Right lung (tissue), 5 donors: Measurements from ENCODE around the gene SOX5. TPM values are rescaled to one million over a fixed set of nuclear protein-coding genes. Genes with fewer than 3 reads are reported as not detected.
"Not testable (repeated sequence)": the region's sequence is repeated elsewhere in the genome, so short reads cannot be mapped to it uniquely, and the experiment has no call there.

ENCODE experiments used
- DNase-seq, 2 donors: peaks; one replicate each; pipeline ENCODE4 v3.0.0-alpha.2; 2013
- polyA plus RNA-seq, 5 donors: library from polyadenylated mRNA; unstranded; fragments of 120-200 nt; gene quantifications; one replicate each; pipeline versions ENCODE4 v1.2.1 to v1.2.3, GENCODE V29; 2013; ENCODE audit warnings: inconsistent platforms in 1 of 5, low replicate concordance in 1 of 5; ENCODE audit not compliant: insufficient read length in 5 of 5, insufficient read depth in 1 of 5

SOX5 gene
- polyA plus RNA-seq, 5 donors: 18.6 to 42.1 (median 35.8) TPM

DNA sequence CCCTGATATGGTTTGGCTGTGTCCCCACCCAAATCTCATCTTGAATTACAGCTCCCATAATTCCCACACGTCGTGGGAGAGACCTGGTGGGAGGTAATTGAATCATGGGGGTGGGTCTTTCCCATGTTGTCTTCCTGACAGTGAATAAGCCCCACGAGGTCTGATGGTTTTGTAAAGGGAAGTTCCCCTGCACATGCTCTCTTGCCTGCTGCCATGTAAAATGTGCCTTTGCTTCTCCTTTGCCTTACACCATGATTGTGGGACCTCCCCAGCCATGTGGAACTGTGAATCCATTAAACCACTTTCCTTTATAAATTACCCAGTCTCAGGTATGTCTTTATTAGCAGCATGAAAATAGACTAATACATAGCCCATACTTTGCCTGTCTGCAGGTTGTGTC lies 458.4 kb downstream of the SOX5 start:
- not testable (repeated sequence) for DNase-seq

DNA sequence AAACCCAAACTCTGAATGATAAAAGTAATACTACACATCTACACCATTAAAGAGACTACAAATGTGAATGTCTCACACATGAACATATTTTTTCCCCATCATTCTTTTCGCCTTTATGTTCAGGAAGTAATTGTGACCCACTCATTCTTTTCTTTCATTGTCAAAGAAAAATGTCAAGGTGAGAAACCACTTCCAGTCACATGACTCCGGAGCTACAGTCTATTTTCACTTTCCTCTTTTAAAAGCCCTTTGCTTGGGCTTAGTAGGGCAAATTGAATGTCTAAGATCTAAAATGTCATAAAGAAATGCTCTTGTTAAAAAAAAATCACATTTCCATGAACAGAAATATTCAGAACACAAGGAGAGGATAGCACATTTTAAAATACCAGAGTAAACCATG lies 461.3 kb downstream of the SOX5 start:
- DNase-seq: no peak

DNA sequence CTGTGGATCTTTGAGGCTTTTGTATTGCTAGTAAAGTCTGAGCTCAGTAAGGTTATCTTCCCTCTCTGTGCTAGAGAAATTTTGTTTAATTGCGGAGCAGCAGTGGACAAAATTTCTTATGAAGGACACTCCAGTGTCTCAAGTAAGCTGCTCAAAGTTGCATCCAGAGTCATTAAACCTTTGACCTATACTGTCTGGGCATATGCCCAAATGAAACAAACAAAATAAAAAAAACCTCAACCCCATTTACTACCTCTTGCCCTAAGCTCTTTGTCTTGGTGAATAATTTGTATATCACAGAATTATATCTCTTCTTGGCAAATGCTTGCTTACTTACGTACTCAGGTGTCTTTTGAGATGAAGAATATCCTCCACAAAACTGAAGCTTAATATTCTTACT lies 465.2 kb downstream of the SOX5 start:
- no peak for DNase-seq

DNA sequence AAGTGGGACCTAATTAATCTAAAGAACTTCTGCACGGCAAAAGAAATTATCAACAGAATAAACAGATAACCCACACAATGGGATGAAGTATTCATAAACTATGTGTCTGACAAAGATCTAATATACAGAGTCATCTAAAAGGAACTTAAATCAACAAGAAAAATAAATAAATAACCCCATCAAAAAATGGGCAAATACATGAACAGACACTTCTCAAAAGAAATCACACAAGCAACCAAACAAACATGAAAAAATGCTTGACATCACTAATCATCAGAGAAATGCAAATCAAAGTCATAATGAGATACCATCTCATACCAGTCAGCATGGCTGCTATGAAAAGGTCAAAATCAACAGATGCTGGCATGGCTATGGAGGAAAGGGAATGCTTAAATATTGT lies 466.9 kb downstream of the SOX5 start:
- DNase-seq: no peak
